Measurements from ENCODE around the gene ARPC2. TPM values are rescaled to one million over a fixed set of nuclear protein-coding genes. Genes with fewer than 3 reads are reported as not detected.

Gene ARPC2
- total RNA-seq, 1 experiment from 2014 or later = 273 TPM

DNA sequence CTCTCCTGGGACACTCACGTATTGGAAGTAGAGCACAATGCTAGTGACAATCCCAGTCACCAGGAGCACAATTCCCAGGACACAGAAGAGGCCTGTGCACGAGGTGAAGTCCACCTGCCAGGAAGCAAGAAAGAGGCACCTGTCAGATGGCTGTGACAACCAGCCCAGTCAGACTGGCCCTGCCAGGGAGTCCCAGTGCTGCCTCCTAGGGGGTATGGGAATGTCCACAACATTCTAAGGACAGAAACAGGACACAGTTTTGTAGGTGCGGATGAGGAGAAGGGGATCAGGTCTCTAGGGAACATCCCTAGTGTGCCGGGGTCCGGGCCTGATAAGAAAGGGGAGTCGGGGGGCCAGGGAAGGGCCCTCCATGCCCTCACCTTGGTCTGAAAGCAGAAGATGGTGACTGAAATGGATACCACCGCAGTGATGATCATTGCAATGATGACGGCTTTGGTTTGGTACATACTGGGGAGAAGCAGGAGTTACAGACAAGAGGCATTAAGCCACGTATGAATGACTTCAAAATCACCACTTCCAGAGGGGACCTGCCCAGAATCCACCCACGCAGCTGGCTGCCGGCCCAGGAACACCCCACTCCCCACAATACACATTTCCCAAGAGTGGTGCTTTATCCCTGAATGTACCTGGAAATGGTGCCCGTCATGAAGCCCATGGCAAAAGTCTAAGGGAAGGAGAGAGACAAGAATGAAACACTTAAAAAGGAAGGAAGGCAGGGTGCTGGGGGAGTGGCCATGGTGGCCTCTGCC lies 60.2 kb downstream of the ARPC2 start:
- Histone ChIP-seq H3K4me1 (replicated peaks; ENCODE audit: insufficient read depth) (peaks cover 39% of the 10 kb centered on the region), H3K9me3 (ENCODE audit: insufficient read depth, low read depth) (no peaks in the 10 kb centered on the region), H2AFZ (no peak overlapping the region), H3K4me2 (no peak overlapping the region), H4K20me1 (ENCODE audit: insufficient read depth) (no peaks in the 10 kb centered on the region), H3K4me3 (no peak overlapping the region), H3F3A (ENCODE audit: insufficient read depth, low read depth) (peaks cover 41% of the 10 kb centered on the region), H3K79me2 (ENCODE audit: low read depth) (peaks cover 36% of the 10 kb centered on the region), H3K27ac (no peak overlapping the region), H3K36me3 (ENCODE audit: low read depth) (peaks cover 35% of the 10 kb centered on the region), H3K9me2 (ENCODE audit: insufficient read depth) (no peaks in the 10 kb centered on the region), H3K27me3 (ENCODE audit: insufficient read depth, low read depth) (no peaks in the 10 kb centered on the region)
- DNase-seq = no peak
- intact Hi-C loops (cut with micrococcal nuclease; ENCODE audit: unreplicated experiment) = loop anchor here (10.0 kb wide), 1 partner anchor 378 kb away; the partner anchor contains the start of genes BCS1L and ZNF142
- POLR2A ChIA-PET (ENCODE audit: unreplicated experiment) = interaction anchor here (0.8 kb wide), 1 partner anchor 46 kb away, joined by 4 read pairs; no protein-coding TSS in a partner anchor
- CTCF ChIA-PET = no interaction called here
- BruUV-seq (replicated peaks) = no TSS peak
- no peak for TF ChIP-seq EZH2 (IDR thresholded peaks at IDR 0.05; ENCODE audit: low read depth)
- TF ChIP-seq, protein P1, sequence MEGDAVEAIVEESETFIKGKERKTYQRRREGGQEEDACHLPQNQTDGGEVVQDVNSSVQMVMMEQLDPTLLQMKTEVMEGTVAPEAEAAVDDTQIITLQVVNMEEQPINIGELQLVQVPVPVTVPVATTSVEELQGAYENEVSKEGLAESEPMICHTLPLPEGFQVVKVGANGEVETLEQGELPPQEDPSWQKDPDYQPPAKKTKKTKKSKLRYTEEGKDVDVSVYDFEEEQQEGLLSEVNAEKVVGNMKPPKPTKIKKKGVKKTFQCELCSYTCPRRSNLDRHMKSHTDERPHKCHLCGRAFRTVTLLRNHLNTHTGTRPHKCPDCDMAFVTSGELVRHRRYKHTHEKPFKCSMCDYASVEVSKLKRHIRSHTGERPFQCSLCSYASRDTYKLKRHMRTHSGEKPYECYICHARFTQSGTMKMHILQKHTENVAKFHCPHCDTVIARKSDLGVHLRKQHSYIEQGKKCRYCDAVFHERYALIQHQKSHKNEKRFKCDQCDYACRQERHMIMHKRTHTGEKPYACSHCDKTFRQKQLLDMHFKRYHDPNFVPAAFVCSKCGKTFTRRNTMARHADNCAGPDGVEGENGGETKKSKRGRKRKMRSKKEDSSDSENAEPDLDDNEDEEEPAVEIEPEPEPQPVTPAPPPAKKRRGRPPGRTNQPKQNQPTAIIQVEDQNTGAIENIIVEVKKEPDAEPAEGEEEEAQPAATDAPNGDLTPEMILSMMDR (conservative IDR thresholded peaks at IDR 0.05) = no peak; the same call in 1 of the 2 replicates

DNA sequence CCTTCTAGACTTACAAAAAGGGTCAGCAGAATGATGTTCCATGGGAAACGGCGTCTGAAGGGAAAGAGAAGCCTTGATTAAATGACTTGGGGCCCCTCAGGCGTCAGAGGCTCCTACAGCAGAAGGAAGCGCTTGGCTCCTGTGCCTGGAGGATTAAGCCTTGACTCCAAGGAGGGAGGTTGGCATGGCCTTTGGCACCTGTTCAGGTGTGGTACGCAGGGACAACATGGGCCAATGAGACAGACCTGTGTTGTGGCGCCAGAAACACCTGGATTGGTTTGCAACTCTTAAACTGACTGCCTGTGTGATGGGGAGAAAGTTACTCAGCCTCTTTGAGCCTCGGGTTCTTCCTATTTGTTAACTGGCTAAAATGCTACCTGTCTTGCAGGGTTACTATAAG lies 60.9 kb downstream of the ARPC2 start:
- no peak for DNase-seq
- intact Hi-C loops (cut with micrococcal nuclease; ENCODE audit: unreplicated experiment) = loop anchor here (10.0 kb wide), 1 partner anchor 377 kb away; the partner anchor contains the start of genes BCS1L and ZNF142
- no peak overlapping the region for H2AFZ ChIP-seq
- TF ChIP-seq EZH2 (IDR thresholded peaks at IDR 0.05; ENCODE audit: low read depth) = no peak
- TF ChIP-seq, protein P1 (conservative IDR thresholded peaks at IDR 0.05) = no peak
- no peaks in the 10 kb centered on the region for H3K9me2 ChIP-seq (ENCODE audit: insufficient read depth)
- H3K4me3 ChIP-seq = no peak overlapping the region
- no peak overlapping the region for H3K4me2 ChIP-seq
- H3K27me3 ChIP-seq (ENCODE audit: insufficient read depth, low read depth) = no peaks in the 10 kb centered on the region
- H3K4me1 ChIP-seq (replicated peaks; ENCODE audit: insufficient read depth) = peaks cover 39% of the 10 kb centered on the region
- peaks cover 42% of the 10 kb centered on the region for H3F3A ChIP-seq (ENCODE audit: insufficient read depth, low read depth)
- POLR2A ChIA-PET (ENCODE audit: unreplicated experiment) = no interaction called here
- CTCF ChIA-PET = no interaction called here
- H4K20me1 ChIP-seq (ENCODE audit: insufficient read depth) = no peaks in the 10 kb centered on the region
- H3K9me3 ChIP-seq (ENCODE audit: insufficient read depth, low read depth) = no peaks in the 10 kb centered on the region
- no peak overlapping the region for H3K27ac ChIP-seq
- no TSS peak for BruUV-seq (replicated peaks)
- peaks cover 35% of the 10 kb centered on the region for H3K36me3 ChIP-seq (ENCODE audit: low read depth)
- H3K79me2 ChIP-seq (ENCODE audit: low read depth) = peaks cover 36% of the 10 kb centered on the region

DNA sequence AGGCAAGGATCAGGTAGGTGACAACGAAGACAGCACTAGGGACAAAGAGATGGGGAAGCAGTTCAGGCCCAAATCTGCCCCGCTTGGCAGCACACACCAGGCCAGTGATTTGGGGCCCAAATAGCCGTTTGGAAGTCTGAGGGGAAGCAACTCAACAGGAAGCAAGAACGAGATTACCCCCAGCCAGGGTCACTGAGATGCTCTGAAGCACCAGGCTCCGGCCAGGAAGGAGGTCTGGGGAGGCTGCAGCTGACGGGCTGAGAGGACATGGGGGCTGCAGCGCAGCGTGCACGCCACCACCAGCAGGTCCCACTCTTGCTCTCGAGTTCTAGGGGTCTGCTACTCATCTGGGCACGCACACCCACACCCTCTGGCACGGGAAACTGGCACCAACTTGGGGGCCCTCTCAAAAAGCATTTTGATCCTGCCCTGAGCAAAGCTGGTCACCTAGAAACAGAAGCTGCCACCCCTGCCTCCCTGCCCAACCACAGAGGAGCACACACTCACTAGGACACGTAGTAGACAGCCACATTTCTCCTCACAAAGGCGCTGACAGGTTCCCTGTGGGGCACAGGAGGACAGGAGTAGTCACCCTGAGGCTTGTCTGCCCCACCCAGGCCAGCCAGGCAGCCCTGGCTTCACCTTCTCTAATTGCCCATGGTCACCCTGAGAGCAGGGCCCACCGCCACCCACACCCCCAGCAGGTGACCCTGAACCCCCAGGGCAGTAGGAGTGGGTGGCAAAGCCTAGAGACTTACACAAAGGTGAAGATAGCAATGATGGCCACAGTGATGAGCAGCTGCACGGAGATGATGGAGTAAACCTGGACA lies 61.8 kb downstream of the ARPC2 start:
- no peaks in the 10 kb centered on the region for H3K9me2 ChIP-seq (ENCODE audit: insufficient read depth)

More for the DNA sequence above, 61.8 kb downstream of the ARPC2 start:
- ChIA-PET POLR2A (ENCODE audit: unreplicated experiment) (no interaction called here), CTCF (interaction anchor here (0.6 kb wide), 1 partner anchor 17 kb away, joined by 14 read pairs; no protein-coding TSS in a partner anchor)
- peaks cover 32% of the 10 kb centered on the region for H3K36me3 ChIP-seq (ENCODE audit: low read depth)
- intact Hi-C loops (cut with micrococcal nuclease; ENCODE audit: unreplicated experiment) = loop anchor here (10.0 kb wide), 1 partner anchor 376 kb away; the partner anchor contains the start of genes BCS1L and ZNF142
- BruUV-seq (replicated peaks) = no TSS peak
- no peaks in the 10 kb centered on the region for H4K20me1 ChIP-seq (ENCODE audit: insufficient read depth)
- H2AFZ ChIP-seq = no peak overlapping the region
- DNase-seq = no peak
- peaks cover 42% of the 10 kb centered on the region for H3F3A ChIP-seq (ENCODE audit: insufficient read depth, low read depth)
- no peak overlapping the region for H3K4me2 ChIP-seq
- no peaks in the 10 kb centered on the region for H3K9me3 ChIP-seq (ENCODE audit: insufficient read depth, low read depth)
- peaks cover 39% of the 10 kb centered on the region for H3K4me1 ChIP-seq (replicated peaks; ENCODE audit: insufficient read depth)
- no peak overlapping the region for H3K4me3 ChIP-seq
- H3K79me2 ChIP-seq (ENCODE audit: low read depth) = peaks cover 43% of the 10 kb centered on the region
- H3K27ac ChIP-seq = no peak overlapping the region
- no peaks in the 10 kb centered on the region for H3K27me3 ChIP-seq (ENCODE audit: insufficient read depth, low read depth)
- TF ChIP-seq EZH2 (IDR thresholded peaks at IDR 0.05; ENCODE audit: low read depth) = no peak
- TF ChIP-seq, protein P1 (conservative IDR thresholded peaks at IDR 0.05) = no peak
